ENCODE measurements around the gene KIF27. TPM values are rescaled to one million over a fixed set of nuclear protein-coding genes. Genes with fewer than 3 reads are reported as not detected.
"Not testable (repeated sequence)": the region's sequence is repeated elsewhere in the genome, so short reads cannot be mapped to it uniquely, and the experiment has no call there.

The KIF27 gene
- total and polyA plus RNA-seq, 10 of the 15 experiments (the other 5 are each of a cell fraction or from before 2014, with no cell fraction given) = 0.64 to 3.3 (median 1.3) TPM

DNA sequence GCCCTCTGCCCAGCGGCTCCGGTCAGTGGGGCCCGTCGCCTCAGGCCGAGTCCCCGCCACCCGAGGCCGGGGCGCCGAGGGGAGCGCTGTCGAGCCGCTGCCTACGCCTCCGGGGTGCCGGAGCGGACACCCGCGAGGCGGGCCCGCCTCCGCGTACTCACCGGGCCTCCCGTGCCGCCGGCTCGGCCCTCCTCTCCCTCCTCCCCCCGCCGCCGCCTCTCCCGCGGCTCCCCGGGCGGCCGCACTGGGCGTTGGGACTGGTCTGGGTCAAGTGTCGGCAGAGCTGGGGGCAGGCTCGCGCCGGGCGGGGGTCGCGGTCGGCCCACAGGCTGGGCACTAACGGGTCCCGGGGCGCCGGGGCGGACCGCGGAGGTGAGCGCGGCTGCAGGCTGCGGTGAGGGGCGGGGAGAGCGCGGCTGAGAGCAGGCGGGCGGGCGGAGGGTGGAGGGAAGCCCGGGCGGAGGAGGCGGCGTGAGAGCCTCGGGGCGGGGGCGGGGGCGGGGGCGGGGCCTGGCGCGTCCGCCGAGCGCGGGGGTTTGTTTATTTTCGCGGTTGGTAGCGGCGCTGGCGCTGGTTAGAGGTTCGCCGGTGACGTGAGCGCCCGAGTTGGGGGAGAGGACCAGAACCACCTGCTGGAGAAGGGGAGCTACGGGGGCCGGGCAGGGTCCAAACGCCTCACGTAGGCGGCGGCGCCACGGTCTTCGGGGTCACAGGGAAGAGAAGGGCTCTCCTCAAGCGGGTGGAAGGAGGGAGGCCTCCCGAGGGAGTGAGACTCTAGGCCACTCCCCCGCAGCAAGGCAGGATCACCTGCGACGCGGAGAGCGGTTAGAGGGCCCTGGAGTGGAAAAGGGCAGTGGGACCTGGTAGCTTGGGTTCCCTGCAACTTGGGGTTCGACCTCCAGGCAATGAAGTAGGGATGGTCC is 103.6 kb downstream of the KIF27 start, which contains the start of gene GKAP1 (continued):
- TF ChIP-seq, protein P1, sequence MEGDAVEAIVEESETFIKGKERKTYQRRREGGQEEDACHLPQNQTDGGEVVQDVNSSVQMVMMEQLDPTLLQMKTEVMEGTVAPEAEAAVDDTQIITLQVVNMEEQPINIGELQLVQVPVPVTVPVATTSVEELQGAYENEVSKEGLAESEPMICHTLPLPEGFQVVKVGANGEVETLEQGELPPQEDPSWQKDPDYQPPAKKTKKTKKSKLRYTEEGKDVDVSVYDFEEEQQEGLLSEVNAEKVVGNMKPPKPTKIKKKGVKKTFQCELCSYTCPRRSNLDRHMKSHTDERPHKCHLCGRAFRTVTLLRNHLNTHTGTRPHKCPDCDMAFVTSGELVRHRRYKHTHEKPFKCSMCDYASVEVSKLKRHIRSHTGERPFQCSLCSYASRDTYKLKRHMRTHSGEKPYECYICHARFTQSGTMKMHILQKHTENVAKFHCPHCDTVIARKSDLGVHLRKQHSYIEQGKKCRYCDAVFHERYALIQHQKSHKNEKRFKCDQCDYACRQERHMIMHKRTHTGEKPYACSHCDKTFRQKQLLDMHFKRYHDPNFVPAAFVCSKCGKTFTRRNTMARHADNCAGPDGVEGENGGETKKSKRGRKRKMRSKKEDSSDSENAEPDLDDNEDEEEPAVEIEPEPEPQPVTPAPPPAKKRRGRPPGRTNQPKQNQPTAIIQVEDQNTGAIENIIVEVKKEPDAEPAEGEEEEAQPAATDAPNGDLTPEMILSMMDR (IDR thresholded peaks at IDR 0.05 in 2 of 3, conservative IDR thresholded peaks at IDR 0.05 in 1 of 3; ENCODE audit: control insufficient read depth in 2 of 3, extremely low read depth in 1 of 3, insufficient read depth in 1 of 3, low read depth in 3 of 3, low read length in 3 of 3) = peak; percentile 7 to 29 (median 23); a peak in 2 of 6 replicates
- TF ChIP-seq TCF12 (IDR thresholded peaks at IDR 0.05; ENCODE audit: low read depth, low read length) (0 out of 2 replicates have a peak, but pooled peaks have one; percentile 55), IKZF1 (conservative IDR thresholded peaks at IDR 0.05) (peak; percentile 64), NFXL1 (IDR thresholded peaks at IDR 0.05; ENCODE audit: borderline replicate concordance) (0 out of 2 replicates have a peak, but pooled peaks have one; percentile 55), RUNX3 (IDR thresholded peaks at IDR 0.05; ENCODE audit: low read length) (0 out of 2 replicates have a peak, but pooled peaks have one; percentile 7), GATAD2B (conservative IDR thresholded peaks at IDR 0.05; ENCODE audit: low read depth) (peak; percentile 92), BHLHE40 (IDR thresholded peaks at IDR 0.05; ENCODE audit: borderline replicate concordance in 1 of 2, low read depth in 2 of 2, low read length in 1 of 2) (peak; percentile 41 to 90; a peak in 3 of 4 replicates), BACH1 (IDR thresholded peaks at IDR 0.05; ENCODE audit: borderline replicate concordance) (peak; percentile 54), SMARCA5 (IDR thresholded peaks at IDR 0.05) (peak; percentile 92)
- TF ChIP-seq, protein P2, sequence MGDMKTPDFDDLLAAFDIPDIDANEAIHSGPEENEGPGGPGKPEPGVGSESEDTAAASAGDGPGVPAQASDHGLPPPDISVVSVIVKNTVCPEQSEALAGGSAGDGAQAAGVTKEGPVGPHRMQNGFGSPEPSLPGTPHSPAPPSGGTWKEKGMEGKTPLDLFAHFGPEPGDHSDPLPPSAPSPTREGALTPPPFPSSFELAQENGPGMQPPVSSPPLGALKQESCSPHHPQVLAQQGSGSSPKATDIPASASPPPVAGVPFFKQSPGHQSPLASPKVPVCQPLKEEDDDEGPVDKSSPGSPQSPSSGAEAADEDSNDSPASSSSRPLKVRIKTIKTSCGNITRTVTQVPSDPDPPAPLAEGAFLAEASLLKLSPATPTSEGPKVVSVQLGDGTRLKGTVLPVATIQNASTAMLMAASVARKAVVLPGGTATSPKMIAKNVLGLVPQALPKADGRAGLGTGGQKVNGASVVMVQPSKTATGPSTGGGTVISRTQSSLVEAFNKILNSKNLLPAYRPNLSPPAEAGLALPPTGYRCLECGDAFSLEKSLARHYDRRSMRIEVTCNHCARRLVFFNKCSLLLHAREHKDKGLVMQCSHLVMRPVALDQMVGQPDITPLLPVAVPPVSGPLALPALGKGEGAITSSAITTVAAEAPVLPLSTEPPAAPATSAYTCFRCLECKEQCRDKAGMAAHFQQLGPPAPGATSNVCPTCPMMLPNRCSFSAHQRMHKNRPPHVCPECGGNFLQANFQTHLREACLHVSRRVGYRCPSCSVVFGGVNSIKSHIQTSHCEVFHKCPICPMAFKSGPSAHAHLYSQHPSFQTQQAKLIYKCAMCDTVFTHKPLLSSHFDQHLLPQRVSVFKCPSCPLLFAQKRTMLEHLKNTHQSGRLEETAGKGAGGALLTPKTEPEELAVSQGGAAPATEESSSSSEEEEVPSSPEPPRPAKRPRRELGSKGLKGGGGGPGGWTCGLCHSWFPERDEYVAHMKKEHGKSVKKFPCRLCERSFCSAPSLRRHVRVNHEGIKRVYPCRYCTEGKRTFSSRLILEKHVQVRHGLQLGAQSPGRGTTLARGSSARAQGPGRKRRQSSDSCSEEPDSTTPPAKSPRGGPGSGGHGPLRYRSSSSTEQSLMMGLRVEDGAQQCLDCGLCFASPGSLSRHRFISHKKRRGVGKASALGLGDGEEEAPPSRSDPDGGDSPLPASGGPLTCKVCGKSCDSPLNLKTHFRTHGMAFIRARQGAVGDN (IDR thresholded peaks at IDR 0.05) = 0 out of 2 replicates have a peak, but pooled peaks have one; percentile 30

DNA sequence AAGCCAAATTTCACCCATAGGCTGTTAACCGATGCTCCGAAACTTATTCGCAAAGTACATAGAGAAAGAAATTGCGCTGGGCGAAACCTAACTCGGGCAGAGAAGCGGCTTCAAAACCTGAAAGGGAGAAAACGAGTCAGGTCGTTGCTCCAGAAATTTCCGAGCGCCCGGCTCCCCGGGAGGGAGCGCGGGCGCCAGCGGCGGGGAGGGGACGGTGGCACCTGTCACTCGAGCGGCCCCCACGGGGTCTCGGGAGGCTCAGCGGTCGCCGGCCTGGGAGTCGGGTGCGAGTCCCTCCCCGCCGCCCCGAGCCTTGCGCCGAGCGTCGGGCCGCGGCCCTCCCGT is 104.2 kb downstream of the KIF27 start:
- BruUV-seq (replicated peaks) = not testable (repeated sequence)
- 0% methylated on average over 21 of the region's 38 CpGs for WGBS (ENCODE audit: insufficient coverage, insufficient replicate concordance, low lambda C conversion rate, missing lambda C conversion rate)

More for the DNA sequence above, 104.2 kb downstream of the KIF27 start:
- CTCF ChIA-PET = interaction anchor here (1.0 kb wide), 1 partner anchor 103 kb away, joined by 3 read pairs; no protein-coding TSS in a partner anchor
- H3K4me2 ChIP-seq (ENCODE audit: control insufficient read depth, insufficient read depth); H3K79me2 ChIP-seq (ENCODE audit: control insufficient read depth, insufficient read depth, low read length); H3K36me3 ChIP-seq (ENCODE audit: control insufficient read depth in 2 of 2, insufficient read depth in 2 of 2, low read length in 1 of 2); H3K9me3 ChIP-seq (replicated peaks; ENCODE audit: control insufficient read depth, insufficient read depth, low read length); DNase-seq (ENCODE audit: low read depth, low spot score); intact Hi-C loops (cut with micrococcal nuclease; ENCODE audit: unreplicated experiment); FAIRE-seq; in situ Hi-C loops (cut with MboI); H3K27ac ChIP-seq (ENCODE audit: control insufficient read depth, insufficient read depth); H4K20me1 ChIP-seq (ENCODE audit: control insufficient read depth, insufficient read depth); H3K4me1 ChIP-seq (ENCODE audit: control insufficient read depth, insufficient read depth, low read length); SMC1A ChIA-PET (ENCODE audit: uncharacterized antibody, unreplicated experiment); RAD21 ChIA-PET (ENCODE audit: unreplicated experiment); POLR2A ChIA-PET; H3K27me3 ChIP-seq (replicated peaks in 1 of 2; ENCODE audit: control insufficient read depth in 2 of 2, insufficient read depth in 2 of 2, low read length in 1 of 2): not testable (repeated sequence)
- Histone ChIP-seq H2AFZ (ENCODE audit: control insufficient read depth, low read depth, low read length) (peak overlapping the region; percentile 45), H3K4me3 (peak overlapping the region; percentile 71), H3K9ac (ENCODE audit: control insufficient read depth, insufficient read depth, low read length) (peak overlapping the region; percentile 53; the same call in 1 of the 2 replicates)
- peak; percentile 6 for ATAC-seq

All from GM12878 (cell line).